GM18511 (cell line): Measurements from ENCODE around the gene CENPO.

Experiments
- ATAC-seq: cut with Tn5 transposase; IDR thresholded peaks from one replicate; pipeline ENCODE4 v1.9.1; 2021; ENCODE audit warnings: mild to moderate bottlenecking, moderate library complexity; ENCODE audit not compliant: unreplicated experiment

The CENPO gene

DNA sequence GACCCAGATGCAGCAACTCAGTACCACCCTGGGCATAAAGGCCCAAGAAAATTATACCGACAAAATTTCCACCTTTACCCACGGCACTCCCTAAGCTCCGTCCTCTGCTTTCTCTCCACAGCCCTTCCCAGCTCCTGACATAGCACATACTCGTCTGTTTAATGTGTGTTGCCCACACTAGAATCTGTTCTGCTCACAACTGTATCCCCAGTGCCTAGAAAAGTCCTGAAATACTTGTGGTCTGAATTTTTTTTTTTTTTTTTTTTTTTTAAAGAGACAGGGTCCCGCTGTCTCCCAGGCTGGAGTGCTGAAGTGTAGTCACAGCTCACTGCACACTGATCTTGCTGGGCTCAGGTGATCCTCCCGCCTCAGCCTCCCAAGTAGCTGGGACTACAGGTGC is 64.5 kb downstream of the CENPO start:
- ATAC-seq, result no peak

DNA sequence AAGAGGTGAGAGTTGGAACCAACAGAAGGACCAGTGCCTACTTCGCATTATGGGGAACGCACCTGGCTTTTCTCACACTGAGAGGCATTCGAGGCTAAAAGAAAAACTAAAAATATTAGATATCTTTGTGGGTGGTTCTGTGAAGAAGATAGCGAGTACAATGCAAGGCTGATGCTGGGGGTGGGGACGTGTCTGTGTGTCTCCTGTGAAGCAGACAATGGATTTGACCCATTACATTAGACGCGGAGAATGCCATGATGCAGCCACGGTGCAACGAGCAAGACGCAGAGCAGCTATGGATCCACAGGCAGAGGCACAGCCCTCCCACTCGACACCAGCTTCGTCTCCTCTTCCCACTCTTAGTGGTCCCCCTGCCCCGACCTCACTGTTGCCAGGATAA is 65.8 kb downstream of the CENPO start:
- no peak for ATAC-seq

DNA sequence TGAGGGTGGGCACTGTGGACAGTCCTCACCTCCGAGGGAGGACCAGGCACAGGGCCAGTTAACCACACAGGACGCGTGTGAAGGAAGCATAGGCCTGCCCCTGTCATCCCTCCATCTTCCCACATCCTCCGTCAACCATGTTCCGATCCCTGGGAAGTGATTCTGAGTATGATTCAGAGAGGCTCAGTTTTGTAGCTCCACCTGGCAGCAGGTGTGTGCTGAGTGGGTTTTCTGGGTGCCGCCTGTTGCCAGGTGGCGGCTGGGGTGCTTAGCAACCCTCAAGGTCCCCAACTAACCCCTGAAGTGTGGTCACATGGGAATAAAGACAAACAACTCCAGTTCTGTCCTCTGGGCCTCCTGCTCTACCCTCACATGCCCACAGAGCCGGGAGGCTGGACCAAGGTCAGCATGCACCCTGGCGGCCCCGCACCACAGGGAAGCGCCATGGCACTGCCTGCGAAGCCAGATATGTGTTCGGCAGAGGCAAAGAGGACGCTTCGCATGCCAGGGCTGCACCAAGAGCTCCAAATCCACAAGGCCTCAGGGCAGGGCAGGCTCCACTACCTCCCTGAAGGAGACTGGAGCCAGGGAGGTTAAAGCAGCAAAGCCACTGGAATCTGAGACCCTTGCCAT is 66.9 kb downstream of the CENPO start:
- ATAC-seq, result no peak

DNA sequence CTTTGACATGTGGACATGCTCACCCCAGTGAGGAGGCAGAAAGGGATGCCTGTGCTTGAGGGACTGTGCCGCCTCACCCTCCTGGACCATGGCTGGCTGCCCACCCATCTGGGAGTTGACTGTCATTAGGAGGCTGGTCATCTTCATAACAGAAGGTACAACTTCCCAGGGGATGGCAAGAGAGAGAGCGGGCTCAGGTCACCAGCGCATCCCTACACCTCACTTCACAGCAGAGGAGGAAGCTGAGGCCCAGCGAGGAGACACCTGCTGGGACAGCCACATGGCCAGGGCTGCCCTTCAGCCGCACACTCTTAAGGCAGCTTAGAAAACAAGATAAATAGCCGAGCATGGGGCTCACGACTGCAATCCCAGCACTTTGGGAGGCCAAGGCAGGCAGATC is 67.4 kb downstream of the CENPO start:
- no peak for ATAC-seq

DNA sequence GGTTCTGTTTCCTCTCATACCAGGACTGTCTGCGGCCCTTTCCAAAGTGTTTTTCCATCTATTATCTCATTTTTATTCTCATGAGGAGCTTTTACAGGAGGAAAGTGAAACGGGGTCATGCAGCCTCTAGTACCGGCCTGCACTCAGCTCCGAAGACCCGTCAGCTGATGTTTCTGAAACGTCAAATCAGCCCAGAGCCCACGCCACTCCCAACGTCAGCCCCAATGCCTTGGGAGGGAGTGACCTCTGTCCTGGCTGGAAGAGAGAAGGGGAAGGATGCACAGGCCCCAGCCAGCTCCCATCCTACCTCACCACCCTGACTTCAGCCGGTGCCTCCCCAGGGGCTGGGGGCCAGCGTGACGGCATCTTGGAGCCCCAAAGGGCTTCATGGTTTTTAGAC is 68.3 kb downstream of the CENPO start:
- no peak for ATAC-seq

DNA sequence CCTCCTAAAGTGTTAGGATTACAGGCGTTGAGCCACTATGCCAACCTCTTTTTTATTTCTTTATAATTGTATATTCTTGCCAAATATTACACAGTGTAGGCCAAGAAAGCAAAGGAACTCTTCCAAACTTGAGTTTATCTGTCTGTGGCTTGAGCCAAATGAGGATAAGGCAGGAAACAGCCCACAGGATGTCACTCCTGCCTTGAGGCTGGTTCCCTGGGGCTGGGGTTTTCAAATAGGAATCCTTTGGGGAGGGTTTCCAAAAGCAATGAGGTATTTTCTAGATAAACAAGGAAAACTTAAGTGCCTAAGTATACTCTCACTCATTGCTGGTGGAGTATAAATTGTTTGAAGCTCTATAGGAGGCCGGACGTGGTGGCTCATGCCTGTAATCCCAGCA is 70.4 kb downstream of the CENPO start:
- no peak for ATAC-seq

DNA sequence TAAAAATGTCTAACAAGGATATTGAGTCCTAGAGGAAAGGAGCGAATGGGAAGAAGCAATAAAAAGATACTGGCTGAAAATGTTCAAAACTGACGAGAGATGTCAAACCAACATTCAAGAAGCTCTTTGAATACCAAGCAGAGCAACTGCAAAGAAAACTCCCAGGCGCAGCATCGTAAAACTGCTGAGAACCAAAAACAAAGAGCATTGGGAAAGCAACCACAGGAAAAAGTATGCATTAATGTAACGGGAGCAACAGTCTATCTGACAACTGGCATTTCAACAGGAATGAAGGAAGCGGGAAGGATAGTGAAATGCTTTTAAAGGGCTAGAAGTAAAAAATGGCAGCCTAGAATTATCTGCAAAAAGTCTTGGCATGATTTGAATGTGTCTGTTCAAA is 73.7 kb downstream of the CENPO start:
- no peak for ATAC-seq

DNA sequence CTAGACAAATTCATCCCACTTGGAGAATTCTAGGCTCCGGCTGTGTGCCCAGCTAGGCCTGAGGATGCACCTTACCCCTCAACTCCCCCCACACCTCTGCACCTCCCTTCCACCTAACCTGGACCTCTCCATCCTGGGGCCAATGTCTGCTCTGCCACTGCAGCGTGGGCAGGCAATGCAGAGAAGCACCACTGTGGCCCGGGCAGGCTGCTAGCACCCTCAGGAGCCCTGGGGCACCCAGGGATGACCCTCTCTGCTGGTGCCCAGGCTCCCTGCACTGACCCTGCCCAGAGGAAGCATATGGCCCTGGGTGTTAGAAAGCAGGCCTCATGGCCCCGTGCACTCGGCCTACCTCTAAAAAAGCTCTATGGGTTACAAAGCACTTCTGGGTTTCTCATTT is 77.2 kb downstream of the CENPO start:
- no peak for ATAC-seq

DNA sequence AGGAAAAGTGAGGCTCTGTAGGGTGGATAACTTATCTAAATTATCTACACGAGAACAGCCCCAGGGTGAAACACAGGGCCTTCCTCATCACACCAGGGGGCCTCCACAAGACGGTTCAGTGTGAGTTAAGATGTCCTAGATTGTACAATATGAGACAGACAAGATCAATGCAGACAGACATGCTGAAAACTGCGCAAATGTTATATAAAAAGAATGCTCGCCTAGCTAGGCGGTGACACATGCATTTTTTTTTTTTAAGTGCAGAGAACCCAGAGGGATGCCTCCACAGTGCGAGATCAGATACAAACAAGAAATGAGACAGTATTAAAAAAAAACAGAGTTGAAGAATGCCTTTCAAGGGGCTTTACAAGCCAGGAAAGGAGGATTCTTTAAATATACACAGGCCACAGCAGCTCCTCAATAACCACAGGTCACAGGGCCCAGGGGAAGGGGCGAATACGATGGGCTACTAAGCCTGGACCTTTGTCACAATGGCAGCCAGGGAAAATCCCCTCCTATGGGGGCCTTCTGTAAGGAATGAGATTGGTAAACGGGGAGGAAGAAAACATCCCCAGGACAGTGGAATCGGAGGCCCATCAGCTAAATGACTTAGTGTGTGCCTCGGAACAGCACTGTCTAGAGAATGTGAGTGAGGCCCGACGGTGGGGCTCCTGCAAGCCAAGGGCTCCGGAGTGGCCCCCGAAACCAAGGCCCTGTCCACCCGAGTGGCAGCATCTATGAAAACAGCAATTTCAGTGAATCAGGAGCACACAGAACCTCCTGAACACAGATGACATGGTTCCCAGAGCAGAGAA is 77.9 kb downstream of the CENPO start:
- no peak for ATAC-seq

DNA sequence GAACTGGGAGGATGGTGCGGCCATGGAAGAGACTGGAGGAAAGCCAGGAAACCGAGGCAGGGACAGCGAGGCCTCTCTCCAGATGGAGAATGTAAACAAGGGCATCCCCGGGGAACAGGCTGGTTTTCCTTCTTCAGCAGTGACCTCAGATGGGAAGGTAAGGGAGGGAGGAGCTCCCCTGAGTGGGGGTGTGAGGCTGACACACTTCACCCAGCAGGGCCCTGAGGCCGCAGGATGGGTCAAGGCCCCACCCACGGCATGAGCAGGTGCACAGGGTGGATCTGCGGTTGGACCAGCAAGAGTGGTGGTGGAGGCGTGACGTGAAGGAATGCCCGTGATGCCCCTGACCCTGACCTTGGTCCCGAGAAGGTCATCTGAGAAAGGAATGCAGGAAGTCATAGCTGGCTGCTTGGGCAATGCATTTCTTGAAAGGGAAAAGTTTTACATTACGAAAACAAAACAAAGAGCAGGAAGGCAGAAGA is 78.7 kb downstream of the CENPO start:
- no peak for ATAC-seq
